ENCODE results near the gene CYLD. TPM values are rescaled to one million over a fixed set of nuclear protein-coding genes. Genes with fewer than 3 reads are reported as not detected.

CYLD gene
- total RNA-seq, 1 experiment from 2014 or later: 9.8 TPM

GRCh38 chr16:50694206-50694605 is 47.7 kb upstream of the CYLD start:
- Histone ChIP-seq H3K9me3 (no peaks in the 10 kb centered on the region), H3K4me1 (peaks cover 12% of the 10 kb centered on the region), H3K27me3 (replicated peaks; ENCODE audit: control insufficient read depth, insufficient read depth, low read length) (no peaks in the 10 kb centered on the region), H3K36me3 (ENCODE audit: control insufficient read depth, insufficient read depth, low read length) (no peaks in the 10 kb centered on the region), H3K4me3 (ENCODE audit: low read depth, low read length) (no peak overlapping the region)
- H3K9me3 Mint-ChIP-seq (ENCODE audit: unreplicated experiment): no peaks in the 10 kb centered on the region
- H3K27me3 Mint-ChIP-seq (ENCODE audit: insufficient read depth, unreplicated experiment): peaks cover 6% of the 10 kb centered on the region
- BruUV-seq (replicated peaks): no TSS peak
- H3K4me3 Mint-ChIP-seq (ENCODE audit: unreplicated experiment): peak overlapping the region; percentile 43
- intact Hi-C loops (cut with micrococcal nuclease; ENCODE audit: unreplicated experiment): no loop called here
- no peaks in the 10 kb centered on the region for H3K36me3 Mint-ChIP-seq (ENCODE audit: insufficient read depth, unreplicated experiment)
- no peak for TF ChIP-seq CTCF (IDR thresholded peaks at IDR 0.05; ENCODE audit: insufficient read depth in 1 of 2, low read depth in 1 of 2, low read length in 1 of 2, severe bottlenecking in 1 of 2, unreplicated experiment in 1 of 2)
- H3K27ac Mint-ChIP-seq (ENCODE audit: unreplicated experiment): no peak overlapping the region
- CTCF ChIA-PET: no interaction called here
- DNase-seq: peak in 1 of 2 experiments; percentile 16
- POLR2A ChIA-PET: interaction anchor here (0.6 kb wide), 1 partner anchor 150 kb away, joined by 3 read pairs; no protein-coding TSS in a partner anchor
- H3K4me1 Mint-ChIP-seq (ENCODE audit: low read depth, unreplicated experiment): peaks cover 15% of the 10 kb centered on the region

- TF ChIP-seq CTCF (IDR thresholded peaks at IDR 0.05; ENCODE audit: insufficient read depth in 1 of 2, low read depth in 1 of 2, low read length in 1 of 2, severe bottlenecking in 1 of 2, unreplicated experiment in 1 of 2): no peak
- no peak overlapping the region for H3K4me3 Mint-ChIP-seq (ENCODE audit: unreplicated experiment)
- CTCF ChIA-PET: interaction anchor here (3.0 kb wide), 1 partner anchor 111 kb away, joined by 9 read pairs; no protein-coding TSS in a partner anchor
Measured at GRCh38 chr16:50695017-50696000, 46.6 kb upstream of the CYLD start.

GRCh38 chr16:50696126-50696525 is 45.8 kb upstream of the CYLD start:
- Histone ChIP-seq H3K27me3 (replicated peaks; ENCODE audit: control insufficient read depth, insufficient read depth, low read length) (no peaks in the 10 kb centered on the region), H3K4me1 (peaks cover 12% of the 10 kb centered on the region), H3K9me3 (no peaks in the 10 kb centered on the region), H3K4me3 (ENCODE audit: low read depth, low read length) (no peak overlapping the region), H3K36me3 (ENCODE audit: control insufficient read depth, insufficient read depth, low read length) (no peaks in the 10 kb centered on the region)
- Mint-ChIP-seq H3K9me3 (ENCODE audit: unreplicated experiment) (no peaks in the 10 kb centered on the region), H3K27ac (ENCODE audit: unreplicated experiment) (no peak overlapping the region), H3K27me3 (ENCODE audit: insufficient read depth, unreplicated experiment) (peaks cover 3% of the 10 kb centered on the region), H3K36me3 (ENCODE audit: insufficient read depth, unreplicated experiment) (no peaks in the 10 kb centered on the region), H3K4me1 (ENCODE audit: low read depth, unreplicated experiment) (peaks cover 15% of the 10 kb centered on the region), H3K4me3 (ENCODE audit: unreplicated experiment) (no peak overlapping the region)
- POLR2A ChIA-PET: no interaction called here
- TF ChIP-seq CTCF (IDR thresholded peaks at IDR 0.05; ENCODE audit: insufficient read depth in 1 of 2, low read depth in 1 of 2, low read length in 1 of 2, severe bottlenecking in 1 of 2, unreplicated experiment in 1 of 2): no peak
- peak; percentile 18 to 42 for DNase-seq
- intact Hi-C loops (cut with micrococcal nuclease; ENCODE audit: unreplicated experiment): no loop called here
- BruUV-seq (replicated peaks): no TSS peak
- CTCF ChIA-PET: interaction anchor here (3.0 kb wide), 1 partner anchor 110 kb away, joined by 9 read pairs; no protein-coding TSS in a partner anchor

More at GRCh38 chr16:50695017-50696000, 46.6 kb upstream of the CYLD start:
- BruUV-seq (replicated peaks): no TSS peak
- H3K36me3 Mint-ChIP-seq (ENCODE audit: insufficient read depth, unreplicated experiment): no peaks in the 10 kb centered on the region
- POLR2A ChIA-PET: no interaction called here
- H3K36me3 ChIP-seq (ENCODE audit: control insufficient read depth, insufficient read depth, low read length): no peaks in the 10 kb centered on the region
- peak in 1 of 2 experiments; percentile 11 for DNase-seq
- H3K9me3 ChIP-seq: no peaks in the 10 kb centered on the region
- H3K4me1 Mint-ChIP-seq (ENCODE audit: low read depth, unreplicated experiment): peaks cover 15% of the 10 kb centered on the region
- no peak overlapping the region for H3K27ac Mint-ChIP-seq (ENCODE audit: unreplicated experiment)
- no peaks in the 10 kb centered on the region for H3K27me3 ChIP-seq (replicated peaks; ENCODE audit: control insufficient read depth, insufficient read depth, low read length)
- H3K4me3 ChIP-seq (ENCODE audit: low read depth, low read length): no peak overlapping the region
- peaks cover 6% of the 10 kb centered on the region for H3K27me3 Mint-ChIP-seq (ENCODE audit: insufficient read depth, unreplicated experiment)
- intact Hi-C loops (cut with micrococcal nuclease; ENCODE audit: unreplicated experiment): no loop called here
- H3K4me1 ChIP-seq: peaks cover 12% of the 10 kb centered on the region
- H3K9me3 Mint-ChIP-seq (ENCODE audit: unreplicated experiment): no peaks in the 10 kb centered on the region

Data from Caco-2 (cell line).